SU-DHL-6 (cell line): Measurements from ENCODE around the gene DHCR24.

Experiments
- CTCF ChIP-seq: fragments of 200-600 bp; sonication (generic); IDR thresholded peaks from one replicate; pipeline ENCODE4 v1.5.1; 2017; ENCODE audit warnings: antibody characterized with exemption, mild to moderate bottlenecking, low read length, moderate library complexity; ENCODE audit not compliant: insufficient read depth, poor library complexity, severe bottlenecking
- EZH2phosphoT487 ChIP-seq: fragments of 200-600 bp; sonication (generic), shearing (Covaris generic); conservative IDR thresholded peaks from 2 replicates; pipeline ENCODE4 v1.6.1; 2018; ENCODE audit warnings: mild to moderate bottlenecking, antibody characterized with exemption, low read length, moderate library complexity, mixed read lengths

- no peak for TF ChIP-seq CTCF
- TF ChIP-seq EZH2phosphoT487 = no peak
Observed at GRCh38 chr1:54892586-54892985, 5.6 kb upstream of the DHCR24 start.
